ENCODE results near the gene NUAK1.
"Not testable (repeated sequence)": the region's sequence is repeated elsewhere in the genome, so short reads cannot be mapped to it uniquely, and the experiment has no call there.

Gene NUAK1

GRCh38 chr12:106018286-106018685 is 120.5 kb downstream of the NUAK1 start:
- no peak overlapping the region for H3K4me3 ChIP-seq (ENCODE audit: low read depth, low read length)
- TF ChIP-seq CTCF (IDR thresholded peaks at IDR 0.05; ENCODE audit: low read depth, low read length): no peak

DNA sequence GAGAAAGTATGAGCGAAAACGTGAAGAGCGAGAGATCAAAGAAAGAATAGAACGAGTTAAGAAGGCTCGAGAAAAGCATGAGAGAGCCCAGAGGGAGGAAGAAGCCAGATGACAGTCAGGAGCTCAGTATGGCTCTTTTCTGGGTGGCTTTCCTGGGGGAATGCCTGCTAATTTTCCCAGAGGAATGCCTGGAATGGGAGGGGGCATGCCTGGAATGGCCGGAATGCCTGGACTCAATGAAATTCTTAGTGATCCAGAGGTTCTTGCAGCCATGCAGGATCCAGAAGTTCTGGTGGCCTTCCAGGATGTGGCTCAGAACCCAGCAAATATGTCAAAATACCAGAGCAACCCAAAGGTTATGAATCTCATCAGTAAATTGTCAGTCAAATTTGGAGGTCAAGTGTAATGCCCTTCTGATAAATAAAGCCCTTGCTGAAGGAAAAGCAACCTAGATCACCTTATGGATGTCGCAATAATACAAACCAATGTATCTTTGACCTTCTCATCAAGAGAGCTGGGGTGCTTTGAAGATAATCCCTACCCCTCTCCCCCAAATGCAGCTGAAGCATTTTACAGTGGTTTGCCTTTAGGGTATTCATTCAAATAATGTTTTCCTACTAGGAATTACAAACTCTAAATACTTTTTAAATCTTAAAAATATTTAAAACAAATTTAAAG is 122.0 kb downstream of the NUAK1 start:
- H3K4me3 ChIP-seq (ENCODE audit: low read depth, low read length): not testable (repeated sequence)

GRCh38 chr12:106015646-106016045 is 123.1 kb downstream of the NUAK1 start:
- no peak for TF ChIP-seq CTCF (IDR thresholded peaks at IDR 0.05; ENCODE audit: low read depth, low read length)
- no peak overlapping the region for H3K4me3 ChIP-seq (ENCODE audit: low read depth, low read length)

- TF ChIP-seq CTCF (IDR thresholded peaks at IDR 0.05; ENCODE audit: low read depth, low read length): no peak
- no peak overlapping the region for H3K4me3 ChIP-seq (ENCODE audit: low read depth, low read length)
These were observed 124.8 kb downstream of the NUAK1 start for GRCh38 chr12:106013941-106014340.

All from WI38 (cell line).